HG02763 (cell line): ENCODE results near the gene CACNG8.
"Not testable (repeated sequence)": the region's sequence is repeated elsewhere in the genome, so short reads cannot be mapped to it uniquely, and the experiment has no call there.

Experiments
- ATAC-seq: cut with Tn5 transposase; IDR thresholded peaks from one replicate; pipeline ENCODE4 v1.9.1; 2021; ENCODE audit warnings: mild to moderate bottlenecking, moderate library complexity; ENCODE audit not compliant: unreplicated experiment

CACNG8 gene

DNA sequence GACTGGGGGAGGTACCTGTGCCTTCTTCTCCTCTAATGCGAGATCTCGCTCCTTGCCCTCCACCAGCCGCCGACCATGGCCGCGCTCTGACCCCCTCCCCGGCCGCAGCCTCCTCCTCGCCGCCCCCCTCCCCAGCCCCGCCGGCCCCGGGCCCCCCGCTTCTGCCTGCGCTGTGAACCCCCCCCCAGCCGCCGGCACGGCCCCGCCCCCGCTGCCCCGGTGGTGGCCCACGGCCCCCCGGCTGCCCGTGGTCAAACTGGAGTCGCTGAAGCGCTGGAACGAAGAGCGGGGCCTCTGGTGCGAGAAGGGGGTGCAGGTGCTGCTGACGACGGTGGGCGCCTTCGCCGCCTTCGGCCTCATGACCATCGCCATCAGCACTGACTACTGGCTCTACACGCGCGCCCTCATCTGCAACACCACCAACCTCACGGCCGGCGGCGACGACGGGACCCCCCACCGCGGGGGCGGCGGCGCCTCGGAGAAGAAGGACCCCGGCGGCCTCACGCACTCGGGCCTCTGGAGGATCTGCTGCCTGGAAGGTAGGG is at the start of gene CACNG8:
CACNG8 (plus strand) TSS at position 51 of the 545 bp plus-strand sequence.
- ATAC-seq: no peak

DNA sequence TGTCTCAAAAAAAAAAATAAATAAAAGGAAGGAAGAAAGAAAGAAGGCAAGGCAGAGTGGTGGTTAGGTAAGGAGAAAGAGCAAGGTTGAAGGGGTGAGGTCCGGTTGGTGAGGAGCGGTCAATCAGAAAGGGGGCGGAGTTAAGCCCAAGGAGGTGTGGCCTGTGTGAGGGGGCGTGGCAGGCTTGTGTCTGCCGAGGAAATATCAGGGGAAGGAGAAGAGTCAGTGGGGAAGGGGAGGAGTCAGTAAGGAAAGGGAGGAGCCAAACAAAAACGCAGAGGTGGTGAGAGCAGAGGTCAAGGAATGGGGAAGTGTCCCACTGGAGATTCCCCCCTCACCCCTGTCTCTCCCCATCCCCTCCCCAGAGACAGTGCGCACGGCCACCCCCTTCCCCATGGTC is 47.7 kb upstream of the CACNG8 start:
- no peak for ATAC-seq

DNA sequence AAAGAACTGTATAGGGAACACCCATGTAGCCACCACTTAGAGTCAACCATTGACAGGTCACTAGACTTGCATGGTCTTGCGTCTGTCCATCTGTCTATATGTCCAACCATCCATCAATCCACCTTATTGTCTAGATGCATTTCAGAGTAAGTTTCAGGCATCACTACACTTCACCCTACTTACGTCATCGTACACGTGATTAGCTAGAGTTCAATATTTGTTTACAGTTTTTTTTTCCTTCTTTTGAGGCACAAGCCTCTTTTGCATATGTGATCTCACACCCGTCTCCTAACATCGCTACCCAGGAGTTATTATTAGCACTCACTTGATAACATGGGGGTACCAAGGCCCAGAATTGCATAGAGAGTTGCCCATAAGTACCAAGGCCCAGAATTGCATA is 46.7 kb upstream of the CACNG8 start:
- no peak for ATAC-seq

DNA sequence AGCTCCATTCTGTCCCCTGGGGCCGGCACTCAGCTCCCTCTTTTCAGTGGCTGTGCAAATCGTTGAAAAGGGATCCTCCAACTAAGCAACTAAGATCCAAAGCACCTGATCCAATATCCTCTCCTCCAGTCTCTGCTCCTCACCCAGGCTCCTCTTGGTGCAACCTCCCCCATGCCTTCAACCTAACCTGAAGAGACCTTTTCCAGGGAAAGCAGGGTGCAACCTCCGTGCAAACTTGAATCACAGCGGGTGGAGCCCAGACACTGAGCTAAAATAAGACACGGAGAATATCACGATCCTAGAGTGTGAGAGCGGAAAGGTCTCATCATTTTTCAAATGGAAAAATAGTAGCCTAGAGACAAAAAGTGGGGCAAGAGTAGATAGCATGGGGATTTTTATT is 45.4 kb upstream of the CACNG8 start:
- no peak for ATAC-seq

DNA sequence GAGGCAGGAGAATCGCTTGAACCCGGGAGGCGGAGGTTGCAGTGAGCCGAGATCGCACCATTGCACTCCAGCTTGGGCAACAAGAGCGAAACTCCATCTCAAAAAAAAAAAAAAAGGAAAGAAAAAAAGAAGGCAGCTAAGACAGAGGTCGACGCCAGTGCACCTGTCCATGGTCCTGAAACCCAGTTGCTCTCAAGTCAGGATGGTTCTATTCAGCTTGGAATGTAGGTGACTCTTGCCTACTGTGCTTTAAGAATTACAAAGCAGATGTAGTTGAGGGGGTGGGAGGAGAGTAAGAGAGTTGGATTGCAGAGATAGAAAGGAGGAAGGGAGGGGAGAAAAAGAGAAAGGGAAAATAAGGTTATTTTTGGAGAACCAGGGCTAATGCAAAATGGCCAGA is 35.0 kb upstream of the CACNG8 start:
- no peak for ATAC-seq

DNA sequence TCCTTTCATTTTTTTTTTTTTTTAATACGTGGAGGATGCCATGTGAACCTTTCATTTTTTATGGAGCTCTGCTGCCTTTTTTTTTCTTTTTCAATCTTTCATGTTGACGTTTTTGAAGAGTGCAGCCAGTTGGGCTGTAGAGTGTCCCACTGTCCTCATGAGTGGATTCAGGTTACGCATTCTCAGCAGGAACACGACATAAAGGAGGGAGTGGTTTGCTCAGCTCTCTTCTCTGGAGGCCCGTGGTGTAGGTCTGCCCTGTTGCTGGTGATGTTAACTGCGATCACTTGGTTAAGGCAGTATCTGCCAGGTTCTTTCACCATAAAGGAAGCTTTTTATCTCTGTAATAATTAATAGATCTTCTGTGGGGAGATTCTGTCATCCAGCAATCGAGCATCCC is 26.7 kb upstream of the CACNG8 start:
- no peak for ATAC-seq

DNA sequence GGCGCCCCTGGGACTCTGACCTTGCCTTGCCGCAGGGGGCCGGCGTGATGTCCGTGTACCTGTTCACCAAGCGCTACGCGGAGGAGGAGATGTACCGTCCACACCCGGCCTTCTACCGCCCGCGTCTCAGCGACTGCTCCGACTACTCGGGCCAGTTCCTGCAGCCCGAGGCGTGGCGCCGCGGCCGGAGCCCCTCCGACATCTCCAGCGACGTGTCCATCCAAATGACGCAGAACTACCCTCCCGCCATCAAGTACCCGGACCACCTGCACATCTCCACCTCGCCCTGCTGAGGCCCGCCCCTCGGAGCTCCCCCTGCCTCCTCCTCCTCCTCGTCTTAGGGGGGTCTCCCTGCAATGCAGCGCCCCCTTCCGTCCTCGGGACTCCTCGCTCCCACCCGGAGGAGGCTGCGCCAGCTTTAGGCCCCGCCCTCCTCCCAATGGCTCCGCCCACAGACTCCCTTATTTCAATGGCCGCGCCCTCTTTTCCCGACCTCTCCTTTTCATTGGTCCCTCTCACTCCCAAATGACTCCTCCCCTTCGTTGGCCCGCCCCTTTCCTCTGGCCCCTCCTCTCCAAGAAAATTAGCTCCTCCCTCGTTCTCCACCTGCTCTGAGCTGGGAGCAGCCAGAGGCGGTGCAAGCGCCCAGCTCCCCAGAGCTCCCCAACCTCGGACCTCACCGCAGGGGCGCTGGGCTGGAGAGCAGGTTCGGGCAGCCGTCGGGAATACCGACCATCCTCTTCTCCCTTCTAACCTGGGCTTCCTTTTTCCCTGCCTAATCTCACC is 20.5 kb upstream of the CACNG8 start:
- no peak for ATAC-seq

DNA sequence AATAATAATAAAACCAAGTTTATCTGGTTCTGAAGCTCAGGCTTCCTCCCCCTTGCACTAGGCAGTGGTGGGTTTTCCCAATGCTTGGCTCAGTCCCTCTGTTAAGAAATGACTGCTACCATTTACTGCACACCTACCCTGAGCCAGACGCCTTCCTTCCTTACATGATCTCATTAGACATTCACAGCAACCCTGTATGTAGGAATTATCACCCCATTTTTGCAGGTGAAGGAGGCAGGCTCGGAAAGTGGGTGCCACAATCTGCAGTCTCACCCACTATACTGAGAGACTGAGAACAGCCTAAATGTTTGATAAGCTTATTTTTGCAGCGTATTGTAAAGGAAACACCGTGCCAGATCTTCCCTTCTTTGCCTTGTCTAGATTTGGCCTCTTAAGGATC is 18.3 kb upstream of the CACNG8 start:
- no peak for ATAC-seq

DNA sequence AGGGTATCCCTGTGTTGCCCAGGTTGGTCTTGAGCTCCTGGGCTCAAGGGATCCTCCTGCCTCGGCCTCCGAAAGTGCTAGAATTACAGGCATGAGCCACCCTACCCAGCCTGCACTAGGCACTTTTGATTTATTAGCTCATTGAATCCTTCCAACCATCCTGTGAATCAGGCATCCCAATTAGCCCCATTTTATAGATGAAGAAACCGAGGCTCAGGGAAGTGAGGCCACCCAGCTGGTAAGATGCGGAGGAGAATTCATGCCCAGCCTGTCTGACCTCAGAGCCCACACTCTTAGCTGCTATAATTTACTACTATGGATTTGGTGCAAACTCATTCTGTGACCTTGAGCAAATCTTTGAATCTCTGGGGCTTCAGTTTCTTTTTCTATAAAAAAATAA is 17.8 kb upstream of the CACNG8 start:
- ATAC-seq: no peak

DNA sequence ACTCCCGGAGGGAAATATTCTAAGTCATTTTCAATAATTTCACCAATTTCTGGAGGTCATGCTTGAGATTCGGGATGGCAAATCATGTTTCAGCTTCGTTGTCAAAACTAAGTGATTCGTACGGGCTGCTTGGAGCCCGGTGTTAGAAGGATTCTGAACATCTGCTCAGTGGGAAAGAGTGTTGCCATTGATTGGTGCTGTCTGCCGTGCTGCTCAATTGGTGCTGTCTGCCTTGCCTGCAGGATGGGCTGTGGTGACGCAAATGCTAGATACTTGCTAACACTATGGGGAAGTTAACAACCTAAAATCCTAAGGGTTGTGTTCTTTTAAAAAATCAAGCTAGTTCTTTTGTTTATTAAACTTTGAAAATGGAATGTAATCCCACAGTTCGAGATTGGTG is 17.3 kb upstream of the CACNG8 start:
- no peak for ATAC-seq

DNA sequence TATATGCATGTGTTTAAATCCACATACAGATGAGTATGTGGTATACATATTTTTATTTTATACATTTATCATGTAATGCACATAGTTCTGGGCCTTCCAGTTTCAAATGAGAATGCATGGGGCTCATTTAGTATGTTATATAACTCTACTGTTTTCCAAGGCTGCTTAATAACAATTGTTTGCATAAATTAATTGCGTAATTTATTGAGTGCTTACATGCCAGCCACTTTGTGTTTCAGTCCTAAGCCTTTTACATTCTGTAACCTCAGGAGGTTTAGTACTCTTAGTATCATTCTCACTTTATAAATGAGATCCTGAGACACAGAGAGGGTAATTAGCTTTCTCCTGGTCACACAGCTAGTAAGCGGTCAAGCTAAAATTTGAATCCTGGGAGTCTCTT is 16.7 kb upstream of the CACNG8 start:
- no peak for ATAC-seq

DNA sequence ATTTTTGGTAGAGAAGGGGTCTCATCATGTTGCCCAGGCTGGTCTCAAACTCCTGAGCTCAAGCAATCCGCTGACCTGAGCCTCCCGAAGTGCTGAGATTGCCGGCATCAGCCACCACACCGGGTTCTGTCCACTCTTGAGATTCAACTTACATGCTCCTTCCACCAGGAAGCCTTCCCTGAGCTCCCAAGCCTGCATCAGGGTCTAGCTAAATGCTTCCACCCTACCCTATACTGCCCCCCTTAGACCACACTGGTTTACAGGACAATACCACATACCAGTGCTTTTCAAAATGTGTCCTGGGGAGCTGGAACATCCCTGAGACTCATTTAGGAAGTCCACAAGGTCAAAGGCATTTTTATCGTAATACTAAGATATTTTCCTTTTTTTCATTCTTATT is 15.1 kb upstream of the CACNG8 start:
- no peak for ATAC-seq

DNA sequence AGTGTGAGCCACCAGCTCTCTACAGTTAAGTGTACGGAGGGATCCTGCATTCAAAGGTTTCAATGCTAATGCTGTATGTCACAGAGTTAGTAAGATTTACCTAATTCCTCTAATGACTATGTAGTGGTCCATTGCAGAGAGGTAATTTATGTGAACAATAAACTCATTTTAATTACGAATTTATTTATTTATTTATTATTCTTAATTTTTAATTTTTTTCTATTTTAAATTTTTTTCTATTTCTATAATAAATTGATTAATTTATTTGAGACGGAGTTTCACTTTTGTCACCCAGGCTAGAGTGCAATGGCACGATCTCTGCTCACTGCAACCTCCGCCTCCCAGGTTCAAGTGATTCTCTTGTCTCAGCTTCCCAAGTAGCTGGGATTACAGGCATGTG is 14.1 kb upstream of the CACNG8 start:
- not testable (repeated sequence) for ATAC-seq

DNA sequence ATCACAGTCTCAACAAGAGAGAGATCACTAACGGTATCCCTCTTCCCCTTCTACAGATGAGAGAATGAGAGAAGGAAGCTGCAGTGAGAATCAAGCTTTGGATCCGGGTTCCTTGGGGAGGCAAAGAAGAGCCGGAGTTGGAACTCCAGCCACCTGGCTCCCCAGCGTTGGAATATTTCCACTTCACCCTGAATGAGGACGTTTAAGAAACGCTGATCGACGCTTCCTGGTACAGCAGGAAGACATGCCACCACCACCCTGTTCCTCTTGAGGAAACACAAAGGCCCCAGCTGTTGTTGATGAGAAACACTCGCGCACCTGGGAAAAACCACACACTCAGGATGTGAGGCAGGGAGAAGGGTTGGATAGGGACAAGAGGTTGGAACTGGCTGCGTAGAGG is 11.3 kb upstream of the CACNG8 start:
- no peak for ATAC-seq

DNA sequence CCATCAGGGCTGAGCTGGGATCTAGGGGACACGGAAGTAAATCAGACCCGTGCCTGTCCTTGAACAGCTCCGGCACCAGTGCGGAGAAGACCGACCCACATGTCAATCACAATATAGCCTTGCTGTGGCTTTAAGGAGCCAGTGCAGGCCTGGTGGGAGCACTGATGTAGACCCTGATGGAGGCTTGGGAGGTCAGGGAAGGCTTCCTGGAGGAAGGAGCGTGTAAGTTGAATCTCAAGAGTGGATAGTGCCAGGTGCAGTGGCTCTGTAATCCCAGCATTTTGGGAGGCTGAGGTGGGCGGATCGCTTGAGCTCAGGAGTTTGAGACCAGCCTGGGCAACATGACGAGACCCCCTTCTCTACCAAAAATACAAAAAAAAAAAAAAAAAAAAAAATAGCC is 10.8 kb upstream of the CACNG8 start:
- ATAC-seq: no peak

DNA sequence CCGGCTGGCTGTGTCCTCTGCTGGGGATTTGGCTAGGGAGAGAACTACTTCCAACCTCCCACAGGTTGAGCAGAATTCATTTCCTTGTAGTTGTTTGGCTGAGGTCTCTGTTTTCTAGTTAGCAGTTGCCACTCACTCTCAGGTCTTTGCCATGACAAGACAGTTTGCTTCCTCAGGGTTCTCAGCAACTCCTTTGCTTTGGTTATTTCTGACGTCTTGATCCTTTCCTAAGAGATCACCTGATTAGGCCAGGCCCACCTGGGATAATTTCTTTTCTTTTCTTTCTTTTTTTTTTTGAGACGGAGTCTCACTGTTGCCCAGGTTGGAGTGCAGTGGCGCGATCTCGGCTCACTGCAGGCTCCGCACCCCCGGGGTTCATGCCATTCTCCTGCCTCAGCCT is 9.4 kb upstream of the CACNG8 start:
- ATAC-seq: no peak

DNA sequence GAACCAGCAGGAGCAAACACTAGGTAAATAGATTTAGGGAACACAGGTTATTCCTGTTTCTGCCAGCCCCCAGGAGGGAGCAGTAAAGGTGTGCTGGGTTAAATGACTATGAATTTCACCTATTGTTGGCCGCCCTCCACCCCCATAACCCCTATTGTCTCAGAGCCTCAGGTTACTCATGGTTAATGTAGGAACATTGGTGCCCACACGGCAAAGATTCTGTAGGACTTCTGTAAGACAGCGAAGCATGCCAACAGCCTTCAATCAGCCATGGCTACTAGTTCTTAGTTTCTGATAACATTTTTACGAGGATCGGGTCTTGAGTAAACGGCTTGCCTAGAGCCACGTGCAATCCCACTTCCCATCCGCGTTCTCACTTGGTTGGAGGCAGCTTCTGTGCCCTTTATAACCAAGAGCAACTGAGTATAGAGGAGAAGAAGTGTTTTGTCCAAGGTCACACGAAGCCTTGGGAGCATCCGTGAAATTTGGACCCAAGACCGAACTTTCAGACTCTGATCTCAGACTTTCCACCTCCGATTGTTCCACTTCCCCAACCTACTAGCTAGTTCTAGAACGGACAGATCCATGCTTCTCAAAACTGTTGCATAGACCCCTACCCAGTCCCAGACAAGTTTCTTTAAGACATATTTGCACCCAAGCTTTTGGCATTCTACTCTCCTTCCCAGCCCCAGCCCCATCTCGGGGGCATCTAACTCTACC is 5.1 kb upstream of the CACNG8 start:
- no peak for ATAC-seq

DNA sequence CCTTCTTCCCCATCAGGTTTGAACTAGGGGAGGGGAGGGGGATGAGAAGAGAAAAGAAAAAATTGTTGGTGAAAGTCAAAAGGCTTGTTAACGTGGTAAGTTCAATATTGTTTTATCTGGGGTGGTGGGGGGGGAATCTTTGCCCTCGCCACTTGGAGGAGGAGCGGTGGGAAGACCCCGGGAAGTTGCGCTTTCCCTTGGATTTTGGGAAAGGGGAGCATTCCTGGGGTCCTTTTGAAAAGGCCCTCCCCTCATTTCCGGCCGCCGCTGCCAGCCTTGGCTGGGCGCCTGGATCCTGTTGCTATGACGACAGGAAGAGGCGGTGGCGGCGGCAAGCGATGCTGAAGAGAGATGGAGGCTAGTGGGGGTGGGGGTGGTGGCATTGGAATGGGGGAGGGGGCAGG is 4.6 kb upstream of the CACNG8 start:
- no peak for ATAC-seq

DNA sequence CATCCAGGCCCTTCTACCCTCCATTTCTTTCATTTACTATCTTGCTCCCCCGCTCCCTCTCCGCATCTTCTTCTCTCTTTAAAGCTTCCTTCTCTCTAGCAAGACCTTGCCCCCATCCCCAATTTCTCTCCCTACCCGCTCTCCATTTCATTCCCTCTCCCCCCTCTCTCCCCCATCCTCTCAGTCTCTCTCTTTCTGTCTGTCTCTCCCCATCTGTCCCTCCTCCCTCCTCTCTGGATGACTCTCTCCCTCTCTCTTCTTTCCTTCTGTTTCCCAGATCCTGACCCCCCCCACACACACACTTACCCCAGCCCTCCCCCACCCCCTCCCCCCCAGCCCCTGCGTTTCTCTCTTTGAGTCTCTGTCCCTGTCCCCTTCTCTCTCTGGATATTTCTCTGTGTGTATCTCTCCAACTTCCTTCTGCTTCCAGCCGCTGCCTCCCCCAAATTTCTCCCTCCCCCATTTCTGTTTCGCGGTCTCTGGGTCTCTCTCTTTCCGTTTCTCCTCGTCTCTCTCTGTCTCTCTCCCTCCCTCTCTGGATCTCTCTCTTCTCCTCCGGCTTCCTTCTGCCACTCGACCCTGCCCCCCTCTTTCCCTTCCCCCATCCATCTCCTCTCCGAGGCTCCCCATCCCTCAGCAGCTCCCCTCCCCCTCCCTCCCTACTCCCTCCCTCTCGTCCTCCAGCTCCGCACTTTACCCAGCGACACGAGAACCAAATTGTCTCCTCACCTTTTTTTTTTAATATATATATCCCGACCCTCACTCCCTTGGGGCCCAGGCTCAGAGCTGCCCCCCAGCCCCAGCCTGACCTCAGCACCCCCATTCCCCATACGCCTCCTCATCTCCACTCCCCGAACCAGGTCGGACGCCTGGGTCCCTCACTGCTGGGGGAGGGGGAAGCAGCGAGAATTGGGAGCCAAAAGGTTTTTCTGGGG is 3.6 kb upstream of the CACNG8 start:
- no peak for ATAC-seq

DNA sequence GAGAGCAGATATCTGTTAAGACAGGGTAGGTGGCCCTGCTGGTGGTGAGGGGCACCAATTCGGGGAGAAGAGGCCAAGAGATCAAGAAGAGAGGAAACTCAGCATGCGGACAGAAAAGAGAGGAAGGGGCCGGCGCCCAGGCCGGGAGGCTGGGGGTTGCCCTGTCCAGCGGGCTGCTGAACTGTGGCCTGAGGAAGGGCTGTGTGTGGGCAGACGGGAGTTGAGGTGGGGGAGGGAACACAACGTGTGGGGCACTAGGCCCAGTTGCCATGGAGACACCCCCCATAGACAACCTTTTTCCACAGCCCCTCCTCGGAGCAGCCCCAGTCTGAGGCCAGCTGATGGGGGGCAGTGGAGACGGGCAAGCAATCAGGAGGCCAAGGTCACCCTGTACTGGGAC is 2.5 kb upstream of the CACNG8 start:
- no peak for ATAC-seq

DNA sequence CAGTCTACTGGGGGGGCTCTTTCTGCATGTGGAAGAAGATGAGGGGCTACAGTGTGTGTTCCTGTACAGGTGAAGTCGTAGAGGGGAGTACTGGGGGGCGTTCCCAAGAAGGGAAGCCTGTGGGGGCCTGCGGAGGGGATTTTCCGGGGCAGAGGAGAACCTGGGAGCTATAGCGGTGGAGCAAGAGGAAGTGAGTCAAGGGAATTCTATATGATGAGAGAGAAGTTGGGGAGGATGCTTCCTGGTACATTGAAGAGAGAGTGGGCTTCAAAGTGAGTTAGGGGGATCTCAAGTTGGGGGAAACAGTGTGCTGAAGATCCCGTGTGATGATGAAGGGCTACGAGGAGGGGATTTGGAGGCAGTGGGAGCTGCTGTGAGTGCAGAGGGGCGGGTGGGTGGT is 1.9 kb upstream of the CACNG8 start:
- ATAC-seq: no peak
